NCI-H524 (cell line): ENCODE results near the gene IL2RA.

Source experiments
- DNase-seq, 2 experiments: peaks; one replicate each; lab custom pipeline; 2025; lab: John Stamatoyannopoulos, UW

IL2RA gene

GRCh38 chr10:6038071-6038631, 24.0 kb downstream of the IL2RA start:
- no peak for DNase-seq

GRCh38 chr10:6037422-6037821, 24.7 kb downstream of the IL2RA start:
- no peak for DNase-seq

GRCh38 chr10:6036861-6037321, 25.3 kb downstream of the IL2RA start:
- DNase-seq: no peak

- DNase-seq: no peak
Observed at GRCh38 chr10:6035931-6036575, 26.1 kb downstream of the IL2RA start.

- DNase-seq: no peak
Observed at GRCh38 chr10:6035101-6035834, 26.9 kb downstream of the IL2RA start.

GRCh38 chr10:6034371-6034770, 27.8 kb downstream of the IL2RA start:
- no peak for DNase-seq

GRCh38 chr10:6033954-6034353, 28.2 kb downstream of the IL2RA start:
- DNase-seq: no peak

GRCh38 chr10:6030940-6031339, 31.2 kb downstream of the IL2RA start:
- no peak for DNase-seq

- no peak for DNase-seq
Observed at GRCh38 chr10:6030217-6030616, 31.9 kb downstream of the IL2RA start.

GRCh38 chr10:6027929-6028328, 34.2 kb downstream of the IL2RA start:
- DNase-seq: no peak

- DNase-seq: peak in 1 of 2 experiments; percentile 17
Observed at GRCh38 chr10:6025683-6026255, 36.4 kb downstream of the IL2RA start.

- DNase-seq: no peak
Observed at GRCh38 chr10:6024334-6024682, 37.9 kb downstream of the IL2RA start.

- DNase-seq: no peak
Observed at GRCh38 chr10:6023661-6024333, 38.4 kb downstream of the IL2RA start.

- DNase-seq: no peak
Observed at GRCh38 chr10:6022660-6023059, 39.5 kb downstream of the IL2RA start.

GRCh38 chr10:6020826-6021225, 41.3 kb downstream of the IL2RA start:
- no peak for DNase-seq

GRCh38 chr10:6019796-6020195, 42.4 kb downstream of the IL2RA start:
- no peak for DNase-seq

GRCh38 chr10:6019010-6019782, 43.0 kb downstream of the IL2RA start:
- DNase-seq: no peak

GRCh38 chr10:6018422-6018821, 43.7 kb downstream of the IL2RA start:
- no peak for DNase-seq

GRCh38 chr10:6017781-6018354, 44.3 kb downstream of the IL2RA start:
- DNase-seq: no peak

- peak in 1 of 2 experiments; percentile 13 for DNase-seq
Observed at GRCh38 chr10:6014241-6014761, 47.9 kb downstream of the IL2RA start.
